NB4 (cell line): ENCODE results near the gene TAS1R2.
A peak's percentile ranks its signal among the peaks of the same experiment; 100 is the strongest.

Experiments used
- POLR2A ChIP-seq: IDR thresholded peaks from 2 replicates; pipeline ENCODE4 v1.6.1; 2011; ENCODE audit warnings: mild to moderate bottlenecking; ENCODE audit not compliant: insufficient read length; ENCODE audit errors: extremely low read depth
- TF ChIP-seq, protein P1 (sequence below): IDR thresholded peaks from one replicate; pipeline ENCODE4 v1.5.1; 2012; ENCODE audit warnings: low read depth, low read length

DNA sequence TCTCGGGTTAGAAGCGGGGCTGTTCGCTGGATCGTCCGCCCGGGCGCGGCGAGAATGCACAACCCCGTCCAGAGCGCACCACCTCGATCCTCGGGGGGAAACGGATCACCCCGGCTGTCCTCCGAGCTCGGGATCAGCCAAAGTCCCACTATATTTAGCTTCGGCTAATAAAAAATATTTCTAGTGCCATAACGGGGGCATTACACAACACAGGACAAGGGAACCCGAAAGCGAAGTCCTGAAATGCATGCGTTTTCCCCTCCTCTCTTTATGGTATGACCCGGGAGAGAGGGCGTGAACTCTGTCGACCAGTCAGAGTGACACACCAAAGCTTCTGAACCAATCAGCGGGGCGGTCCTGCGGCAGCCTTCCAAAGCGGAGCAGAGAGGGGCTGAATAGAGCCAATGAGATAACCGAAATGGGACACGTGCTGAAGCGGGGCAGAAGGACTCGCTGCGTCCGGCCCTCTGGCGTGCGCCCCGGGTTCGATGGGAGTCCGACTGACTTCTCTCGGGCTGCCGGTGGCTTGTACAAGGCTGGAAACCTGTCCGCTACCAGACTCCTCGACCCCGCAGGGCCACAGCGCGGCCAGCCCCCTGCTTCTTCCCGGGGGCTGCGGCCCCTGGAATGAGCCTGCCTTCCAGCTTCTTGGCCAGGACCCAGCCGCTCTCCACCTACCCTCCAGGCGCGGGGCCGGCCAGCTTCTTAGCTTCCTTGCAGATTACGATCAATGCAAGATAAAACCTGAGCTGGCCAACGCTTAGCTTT lies 43.2 kb upstream of the TAS1R2 start, which contains the start of gene ALDH4A1:
- TF ChIP-seq, protein P1, sequence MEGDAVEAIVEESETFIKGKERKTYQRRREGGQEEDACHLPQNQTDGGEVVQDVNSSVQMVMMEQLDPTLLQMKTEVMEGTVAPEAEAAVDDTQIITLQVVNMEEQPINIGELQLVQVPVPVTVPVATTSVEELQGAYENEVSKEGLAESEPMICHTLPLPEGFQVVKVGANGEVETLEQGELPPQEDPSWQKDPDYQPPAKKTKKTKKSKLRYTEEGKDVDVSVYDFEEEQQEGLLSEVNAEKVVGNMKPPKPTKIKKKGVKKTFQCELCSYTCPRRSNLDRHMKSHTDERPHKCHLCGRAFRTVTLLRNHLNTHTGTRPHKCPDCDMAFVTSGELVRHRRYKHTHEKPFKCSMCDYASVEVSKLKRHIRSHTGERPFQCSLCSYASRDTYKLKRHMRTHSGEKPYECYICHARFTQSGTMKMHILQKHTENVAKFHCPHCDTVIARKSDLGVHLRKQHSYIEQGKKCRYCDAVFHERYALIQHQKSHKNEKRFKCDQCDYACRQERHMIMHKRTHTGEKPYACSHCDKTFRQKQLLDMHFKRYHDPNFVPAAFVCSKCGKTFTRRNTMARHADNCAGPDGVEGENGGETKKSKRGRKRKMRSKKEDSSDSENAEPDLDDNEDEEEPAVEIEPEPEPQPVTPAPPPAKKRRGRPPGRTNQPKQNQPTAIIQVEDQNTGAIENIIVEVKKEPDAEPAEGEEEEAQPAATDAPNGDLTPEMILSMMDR: no peak
- TF ChIP-seq POLR2A: peak; percentile 60
